GM19452 (cell line): ENCODE measurements around the gene LILRA6.
"Not testable (repeated sequence)": the region's sequence is repeated elsewhere in the genome, so short reads cannot be mapped to it uniquely, and the experiment has no call there.

ENCODE experiments used
- ATAC-seq: cut with Tn5 transposase; IDR thresholded peaks from one replicate; pipeline ENCODE4 v1.9.1; 2021; ENCODE audit not compliant: unreplicated experiment

The LILRA6 gene

GRCh38 chr19:54242646-54243045 is at the start of gene LILRA6:
LILRA6 (minus strand) TSS chr19:54242790.
- not testable (repeated sequence) for ATAC-seq

- not testable (repeated sequence) for ATAC-seq
These were observed 46.6 kb upstream of the LILRA6 start for GRCh38 chr19:54289160-54289559.

GRCh38 chr19:54287456-54287855 is 44.9 kb upstream of the LILRA6 start:
- ATAC-seq = no peak

- not testable (repeated sequence) for ATAC-seq
These were observed 43.7 kb upstream of the LILRA6 start for GRCh38 chr19:54286283-54286682.

GRCh38 chr19:54285427-54286056 is 43.0 kb upstream of the LILRA6 start:
- not testable (repeated sequence) for ATAC-seq

- no peak for ATAC-seq
These were observed 40.3 kb upstream of the LILRA6 start for GRCh38 chr19:54282686-54283470.

- not testable (repeated sequence) for ATAC-seq
These were observed 39.1 kb upstream of the LILRA6 start for GRCh38 chr19:54281729-54282075.

- no peak for ATAC-seq
These were observed 38.6 kb upstream of the LILRA6 start, which contains the start of gene LILRB2 for GRCh38 chr19:54281007-54281728. LILRB2 (minus strand) TSS chr19:54281110; CDS start chr19:54280496, 614 bp downstream.

- ATAC-seq = not testable (repeated sequence)
These were observed 37.9 kb upstream of the LILRA6 start for GRCh38 chr19:54280441-54280840.

- not testable (repeated sequence) for ATAC-seq
These were observed 37.4 kb upstream of the LILRA6 start for GRCh38 chr19:54280025-54280424.

- no peak for ATAC-seq
These were observed 36.9 kb upstream of the LILRA6 start for GRCh38 chr19:54279406-54279962.

- not testable (repeated sequence) for ATAC-seq
These were observed 36.1 kb upstream of the LILRA6 start for GRCh38 chr19:54278571-54279195.

GRCh38 chr19:54278056-54278455 is 35.5 kb upstream of the LILRA6 start:
- not testable (repeated sequence) for ATAC-seq

- not testable (repeated sequence) for ATAC-seq
These were observed 34.6 kb upstream of the LILRA6 start for GRCh38 chr19:54277111-54277615.

GRCh38 chr19:54275951-54276350 is 33.4 kb upstream of the LILRA6 start:
- no peak for ATAC-seq

GRCh38 chr19:54274516-54274915 is 31.9 kb upstream of the LILRA6 start:
- not testable (repeated sequence) for ATAC-seq

GRCh38 chr19:54273821-54274220 is 31.2 kb upstream of the LILRA6 start:
- no peak for ATAC-seq

- not testable (repeated sequence) for ATAC-seq
These were observed 29.6 kb upstream of the LILRA6 start for GRCh38 chr19:54272181-54272580.

GRCh38 chr19:54271587-54271986 is 29.0 kb upstream of the LILRA6 start:
- ATAC-seq = not testable (repeated sequence)

- no peak for ATAC-seq
These were observed 28.5 kb upstream of the LILRA6 start for GRCh38 chr19:54271106-54271505.

GRCh38 chr19:54268936-54269335 is 26.3 kb upstream of the LILRA6 start:
- no peak for ATAC-seq
